ENCODE results near the gene CLMN. TPM values are rescaled to one million over a fixed set of nuclear protein-coding genes. Genes with fewer than 3 reads are reported as not detected.

CLMN gene
- total RNA-seq, 2 donors from 2014 or later: 105 to 131 TPM

- H3K27ac ChIP-seq: no peak overlapping the region
- no peaks in the 10 kb centered on the region for H3K9me3 ChIP-seq
- DNase-seq: no peak
- intact Hi-C loops (cut with DNase I): no loop called here
- TF ChIP-seq CTCF (IDR thresholded peaks at IDR 0.05): no peak
- H3K9ac ChIP-seq (ENCODE audit: low read depth in 2 of 2, low read length in 2 of 2): no peak overlapping the region
- no peaks in the 10 kb centered on the region for H3K27me3 ChIP-seq
- peaks cover 14% of the 10 kb centered on the region for H3K4me1 ChIP-seq
- no peak overlapping the region for H3K4me3 ChIP-seq
- no peaks in the 10 kb centered on the region for H3K36me3 ChIP-seq
Observed at GRCh38 chr14:95311752-95312151, 8.0 kb downstream of the CLMN start.

GRCh38 chr14:95310635-95311380, 8.9 kb downstream of the CLMN start:
- no peak for DNase-seq
- H3K36me3 ChIP-seq: no peaks in the 10 kb centered on the region
- H3K4me1 ChIP-seq: peaks cover 14% of the 10 kb centered on the region
- no peak overlapping the region for H3K4me3 ChIP-seq
- intact Hi-C loops (cut with DNase I): no loop called here
- H3K9me3 ChIP-seq: no peaks in the 10 kb centered on the region
- H3K27ac ChIP-seq: no peak overlapping the region
- H3K27me3 ChIP-seq: no peaks in the 10 kb centered on the region
- no peak for TF ChIP-seq CTCF (IDR thresholded peaks at IDR 0.05)
- H3K9ac ChIP-seq (ENCODE audit: low read depth in 2 of 2, low read length in 2 of 2): peak overlapping the region in 1 of 2 donors; percentile 21

- Histone ChIP-seq H3K4me3 (no peak overlapping the region), H3K36me3 (no peaks in the 10 kb centered on the region), H3K4me1 (peaks cover 11% of the 10 kb centered on the region), H3K27ac (no peak overlapping the region), H3K9me3 (no peaks in the 10 kb centered on the region), H3K9ac (ENCODE audit: low read depth in 2 of 2, low read length in 2 of 2) (no peak overlapping the region), H3K27me3 (no peaks in the 10 kb centered on the region)
- TF ChIP-seq CTCF (IDR thresholded peaks at IDR 0.05): no peak
- no peak for DNase-seq
- intact Hi-C loops (cut with DNase I): no loop called here
Observed at GRCh38 chr14:95309261-95310051, 10.3 kb downstream of the CLMN start.

- intact Hi-C loops (cut with DNase I): no loop called here
- peaks cover 2% of the 10 kb centered on the region for H3K4me1 ChIP-seq
- H3K9ac ChIP-seq (ENCODE audit: low read depth in 2 of 2, low read length in 2 of 2): no peak overlapping the region
- no peaks in the 10 kb centered on the region for H3K9me3 ChIP-seq
- DNase-seq: no peak
- H3K27ac ChIP-seq: no peak overlapping the region
- H3K36me3 ChIP-seq: no peaks in the 10 kb centered on the region
- H3K27me3 ChIP-seq: no peaks in the 10 kb centered on the region
- no peak overlapping the region for H3K4me3 ChIP-seq
- TF ChIP-seq CTCF (IDR thresholded peaks at IDR 0.05): no peak
Observed at GRCh38 chr14:95308073-95308472, 11.6 kb downstream of the CLMN start.

GRCh38 chr14:95307402-95308041, 12.2 kb downstream of the CLMN start:
- Histone ChIP-seq H3K4me3 (no peak overlapping the region), H3K27me3 (no peaks in the 10 kb centered on the region), H3K4me1 (peaks cover 2% of the 10 kb centered on the region), H3K27ac (no peak overlapping the region), H3K9ac (ENCODE audit: low read depth in 2 of 2, low read length in 2 of 2) (no peak overlapping the region), H3K36me3 (no peaks in the 10 kb centered on the region), H3K9me3 (no peaks in the 10 kb centered on the region)
- intact Hi-C loops (cut with DNase I): no loop called here
- no peak for TF ChIP-seq CTCF (IDR thresholded peaks at IDR 0.05)
- DNase-seq: no peak
